HG03159 (cell line): Measurements from ENCODE around the gene FAM222A.

Experiments
- ATAC-seq: cut with Tn5 transposase; IDR thresholded peaks from one replicate; pipeline ENCODE4 v1.9.1; 2021; ENCODE audit warnings: mild to moderate bottlenecking, moderate library complexity; ENCODE audit not compliant: unreplicated experiment

FAM222A gene

DNA sequence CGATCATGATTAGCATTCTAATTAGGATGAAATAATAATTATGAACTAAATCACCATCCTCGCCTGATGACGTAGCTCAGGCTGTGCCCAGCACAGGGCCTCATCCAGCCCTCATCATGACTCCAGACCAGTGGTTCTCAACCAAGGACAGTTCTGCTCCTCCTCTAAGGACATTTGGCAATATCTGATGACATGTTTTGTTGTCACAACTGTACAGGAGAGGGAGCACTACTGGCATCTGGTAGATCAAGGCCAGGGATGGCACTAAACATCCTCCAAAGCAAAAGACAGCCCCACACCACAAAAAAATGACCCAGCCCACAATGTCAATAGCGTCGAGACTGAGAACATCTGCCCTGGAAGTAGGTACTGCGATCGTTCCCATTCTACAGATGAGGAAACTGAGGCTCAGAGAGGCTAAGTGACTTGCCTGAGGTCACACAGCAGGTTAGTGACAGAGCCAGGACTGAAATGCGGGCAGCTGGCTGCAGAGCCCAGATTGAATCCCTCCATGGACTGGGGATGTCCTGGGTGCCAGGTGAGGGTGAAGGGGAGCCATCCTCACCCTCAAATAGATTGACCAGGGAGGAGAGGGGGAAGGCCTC, 104.1 kb downstream of the FAM222A start:
- no peak for ATAC-seq

DNA sequence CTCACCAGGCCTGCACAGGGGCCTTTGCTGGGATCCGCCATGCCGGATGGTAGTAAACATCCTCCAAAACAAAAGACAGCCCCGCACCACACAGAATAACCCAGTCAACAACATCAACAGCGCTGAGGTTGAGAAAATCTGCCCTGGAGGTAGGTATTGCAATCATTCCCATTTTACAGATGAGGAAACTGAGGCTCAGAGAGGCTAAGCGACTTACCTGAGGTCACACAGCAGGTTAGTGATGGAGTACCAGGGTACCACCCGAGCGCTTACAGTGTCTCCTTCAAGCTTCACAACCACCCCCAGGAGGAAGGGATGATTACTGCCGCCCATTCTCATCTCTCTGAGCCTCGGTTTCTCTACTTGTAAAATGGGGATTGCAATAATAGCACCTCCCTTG, 104.6 kb downstream of the FAM222A start:
- no peak for ATAC-seq

GRCh38 chr12:109818905-109819500, 105.4 kb downstream of the FAM222A start:
- ATAC-seq: no peak
